ENCODE results near the gene C22orf39.

Gene C22orf39

DNA sequence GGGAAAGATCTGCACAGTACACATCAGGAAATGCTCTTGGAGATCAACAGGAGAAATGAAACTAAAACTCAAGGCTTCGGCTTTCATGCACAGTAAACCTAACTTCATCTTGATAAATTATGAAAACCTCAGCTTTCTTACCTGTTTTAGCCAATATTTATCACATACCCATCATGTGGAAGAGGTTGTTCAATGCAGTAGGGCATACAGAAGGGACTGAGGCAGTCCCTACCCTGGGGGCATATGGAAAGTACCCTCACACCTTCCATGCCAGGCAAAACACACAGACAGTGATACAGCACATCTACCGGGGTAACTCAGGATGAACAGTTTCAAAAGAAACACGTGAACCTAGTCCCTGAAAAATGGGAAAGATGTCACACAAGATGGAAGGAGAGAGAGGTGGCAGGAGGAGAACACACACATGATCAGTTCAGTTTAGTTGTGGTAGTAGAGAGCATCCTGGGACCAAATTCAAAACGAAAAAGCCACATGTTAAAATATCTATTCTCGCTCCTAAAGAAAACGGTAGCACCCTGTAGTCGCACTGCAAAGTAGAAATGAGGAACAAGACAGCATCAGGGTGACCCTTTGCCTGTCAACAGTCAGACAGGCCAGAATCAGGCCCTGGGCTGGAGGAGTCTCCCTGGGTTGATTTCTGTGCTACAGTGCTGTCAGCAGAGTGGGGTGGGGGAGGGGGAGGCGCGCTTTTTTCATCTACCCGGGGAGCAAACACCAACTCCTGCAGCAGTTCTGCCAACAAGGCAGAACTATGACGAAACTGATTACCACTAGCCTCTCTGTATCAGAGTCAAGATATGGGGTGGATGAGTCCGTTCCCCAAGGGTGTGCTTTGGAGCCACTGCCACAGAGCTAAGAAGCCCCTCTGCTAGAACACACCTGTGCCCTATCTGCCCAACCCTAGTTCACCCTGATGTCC lies 17.3 kb downstream of the C22orf39 start:
- DNase-seq: peak in 3 of 5 experiments; percentile 27 to 89 (median 37)

DNA sequence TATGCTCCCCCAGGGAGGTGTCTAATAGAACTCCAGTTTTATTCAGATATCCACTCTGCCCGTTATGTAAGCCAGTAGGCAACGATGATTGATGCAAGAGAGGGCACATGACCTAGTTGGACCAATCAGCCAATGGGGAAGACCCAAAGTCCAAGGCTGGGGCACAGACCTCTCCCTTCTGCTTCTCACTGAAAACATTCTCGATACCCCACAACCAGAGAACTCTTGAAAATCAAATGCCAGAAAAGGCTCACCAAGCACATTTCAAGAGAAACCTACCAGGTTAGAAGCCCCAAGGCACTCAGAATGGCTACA lies 23.4 kb downstream of the C22orf39 start:
- DNase-seq: no peak

DNA sequence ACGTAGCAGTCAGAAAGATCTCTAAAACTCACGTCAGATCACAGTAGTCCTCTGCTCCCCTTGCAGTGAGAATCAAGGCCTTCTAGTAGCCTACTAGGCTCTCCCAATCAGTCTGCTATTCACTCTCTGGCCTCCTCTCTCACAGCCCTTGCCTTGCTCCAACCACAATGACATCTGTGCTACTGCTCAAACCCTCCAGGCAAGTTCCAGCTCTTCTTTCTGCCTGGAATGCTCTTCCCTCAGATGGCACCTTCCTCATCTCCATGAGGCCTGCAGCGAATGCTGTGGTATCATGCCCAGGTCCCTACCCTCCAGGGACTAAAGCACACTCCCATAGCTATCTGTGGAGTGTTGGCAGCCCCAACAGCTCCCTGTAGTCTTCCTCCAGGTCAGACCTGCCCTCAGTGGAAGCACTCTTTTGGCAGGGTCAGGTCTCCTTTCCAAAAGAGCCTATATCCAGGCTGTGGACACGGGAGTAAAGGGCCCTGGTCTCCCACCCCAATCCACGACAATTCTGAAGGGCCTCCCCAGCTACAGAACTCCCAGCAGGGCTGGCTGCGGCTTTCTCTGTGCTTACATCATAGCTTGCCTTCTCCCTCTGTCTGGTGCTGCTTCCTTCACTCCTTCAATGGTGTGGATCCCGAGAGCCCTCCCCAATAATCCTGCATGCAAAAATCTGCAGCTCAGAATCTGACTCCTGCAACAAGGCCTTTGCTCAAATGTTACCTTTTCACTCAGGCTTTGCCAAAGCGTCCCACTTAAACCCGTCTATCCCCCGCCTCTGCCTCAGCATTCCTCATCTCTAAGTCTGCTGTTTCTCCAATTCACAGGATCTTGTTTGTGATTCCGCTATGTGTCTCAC lies 24.8 kb downstream of the C22orf39 start:
- peak in 1 of 5 experiments; percentile 36 for DNase-seq

GRCh38 chr22:19420321-19420720 lies 27.2 kb downstream of the C22orf39 start:
- DNase-seq: no peak

DNA sequence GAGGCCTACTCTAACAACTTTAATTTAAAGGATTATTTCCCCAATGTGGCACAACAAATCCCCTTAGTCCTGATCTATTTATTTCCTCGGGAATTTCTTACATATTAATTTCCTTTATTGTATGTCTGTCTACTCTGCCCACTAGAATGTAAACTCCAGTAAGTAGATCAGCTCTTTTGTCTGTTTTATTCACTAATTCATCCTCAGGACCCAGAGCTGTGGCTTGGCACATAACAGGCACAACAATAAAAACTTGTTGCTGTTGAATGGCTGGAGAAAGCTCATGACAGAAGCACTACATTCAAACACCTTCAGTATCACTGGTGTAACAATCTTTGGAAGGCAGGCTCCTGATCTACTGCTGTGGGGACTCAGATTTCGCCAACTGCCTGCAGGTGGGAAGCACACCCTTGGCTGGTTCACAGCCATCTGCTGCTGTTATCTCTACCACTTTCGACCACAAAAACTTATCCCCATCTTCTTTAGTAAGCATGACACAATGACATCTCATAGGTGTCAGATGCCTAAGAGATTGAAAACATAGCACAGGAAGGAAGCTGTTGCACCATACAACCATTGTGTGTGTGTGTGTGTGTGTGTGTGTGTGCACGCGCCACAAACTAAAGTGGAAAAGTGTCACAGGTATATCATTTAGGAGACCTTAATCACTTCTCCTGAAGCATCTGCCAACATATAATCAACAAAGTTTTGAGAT lies 27.9 kb downstream of the C22orf39 start:
- peak in 4 of 5 experiments; percentile 9 to 98 (median 55) for DNase-seq

GRCh38 chr22:19419086-19419463 lies 28.4 kb downstream of the C22orf39 start:
- peak in 1 of 5 experiments; percentile 13 for DNase-seq

DNA sequence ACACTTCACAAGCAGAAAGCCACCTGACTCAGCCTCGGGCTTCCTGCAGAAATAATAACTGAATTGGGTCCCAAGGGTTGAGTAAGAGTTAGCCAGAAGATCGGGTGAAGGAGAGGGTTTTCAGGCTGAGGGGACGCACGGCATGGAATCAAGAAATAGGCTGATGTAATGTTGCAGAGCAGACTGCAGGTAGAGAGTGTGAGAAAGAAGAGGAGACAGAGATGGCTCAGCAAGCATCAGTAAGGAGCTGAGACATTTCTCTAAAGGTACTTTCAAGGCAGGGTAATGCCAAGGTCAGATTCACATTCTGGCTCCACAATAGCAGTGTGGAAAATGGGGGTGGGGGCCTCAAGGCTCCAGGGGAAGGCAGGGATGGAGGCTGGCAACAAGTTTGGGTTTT lies 34.6 kb downstream of the C22orf39 start:
- DNase-seq: no peak

DNA sequence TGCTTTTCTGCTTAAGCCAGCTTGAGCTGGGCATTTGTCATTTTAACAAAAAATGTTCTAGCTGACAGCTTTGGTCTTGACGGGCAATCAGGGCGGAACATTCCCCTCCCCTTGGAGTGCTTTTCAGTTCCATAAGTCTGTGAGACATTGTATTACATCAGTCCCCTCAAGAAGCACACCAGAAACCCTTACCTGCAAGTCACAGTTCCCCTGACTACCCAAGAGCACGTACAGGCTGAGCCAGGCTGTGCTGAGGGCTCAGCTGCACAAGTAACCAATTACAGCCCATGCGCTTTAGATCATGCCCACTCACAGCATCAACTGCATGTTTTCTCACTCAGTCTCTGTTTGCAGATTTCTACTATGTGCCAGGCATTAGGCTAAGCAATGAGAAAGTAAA lies 35.0 kb downstream of the C22orf39 start:
- no peak for DNase-seq

GRCh38 chr22:19411690-19412045 lies 35.8 kb downstream of the C22orf39 start:
- no peak for DNase-seq

GRCh38 chr22:19410941-19411689 lies 36.4 kb downstream of the C22orf39 start:
- no peak for DNase-seq

DNA sequence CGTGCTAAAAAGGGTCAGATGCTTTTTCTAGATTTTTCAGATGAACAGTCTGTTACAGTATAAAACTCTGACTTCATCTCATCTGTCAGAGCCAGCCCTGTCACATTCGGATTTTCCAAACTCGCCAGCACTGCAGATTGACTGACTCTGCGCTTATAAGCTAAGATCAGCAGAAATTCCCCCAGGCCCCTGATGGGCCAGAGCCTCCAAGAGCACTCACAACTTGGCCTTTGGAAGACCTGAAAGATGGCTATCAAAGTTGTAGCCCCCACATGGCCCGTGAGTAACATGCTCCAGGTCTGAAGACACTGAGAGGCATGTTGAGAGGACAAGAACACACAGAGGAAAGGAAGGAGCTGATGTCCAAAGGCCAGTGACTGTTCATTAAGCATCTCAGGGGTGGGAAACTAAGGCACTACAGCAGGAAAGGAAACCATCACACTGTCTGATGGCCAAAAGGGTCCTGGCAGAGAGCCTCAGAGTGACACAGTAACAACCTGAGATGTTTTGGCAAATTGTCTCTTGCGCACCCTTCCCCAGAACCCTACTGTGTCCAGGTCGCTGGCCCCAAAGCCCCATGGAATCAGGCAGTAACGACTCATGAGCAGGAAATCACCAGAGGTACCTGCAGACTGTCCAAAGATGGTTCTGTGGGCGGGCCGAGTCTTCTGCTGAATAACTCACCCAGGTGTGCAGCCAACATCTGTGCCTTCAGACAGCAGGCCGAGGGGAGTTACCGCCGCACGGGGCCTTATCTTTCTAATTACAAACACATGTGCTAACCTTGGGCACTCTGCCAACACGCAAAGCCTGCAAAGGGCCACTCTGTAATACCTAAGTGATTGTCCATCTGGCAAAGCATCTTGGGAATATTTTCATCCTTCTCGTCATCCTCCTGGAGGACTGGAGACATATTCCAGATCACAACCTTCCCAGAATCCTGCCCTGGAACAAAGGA lies 39.6 kb downstream of the C22orf39 start:
- no peak for DNase-seq

DNA sequence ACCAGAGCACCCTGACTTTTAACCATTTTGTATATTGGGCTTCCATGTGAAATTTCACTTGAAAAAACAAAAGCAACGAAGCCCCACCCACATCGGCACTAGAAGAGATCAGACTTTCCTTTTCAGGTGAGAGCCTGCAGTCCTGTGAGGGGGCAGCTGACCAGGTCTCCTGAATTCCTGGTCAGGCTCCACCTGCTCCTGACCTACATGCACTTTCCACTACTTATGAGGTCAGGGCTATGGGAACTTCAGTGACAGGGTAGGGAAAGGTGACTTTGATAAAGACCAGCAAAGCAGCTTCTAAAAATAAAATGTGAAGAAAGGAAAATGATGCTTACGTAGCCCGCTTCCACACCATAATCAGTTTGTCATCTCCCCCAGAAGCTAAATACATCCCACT lies 40.7 kb downstream of the C22orf39 start:
- DNase-seq: no peak

DNA sequence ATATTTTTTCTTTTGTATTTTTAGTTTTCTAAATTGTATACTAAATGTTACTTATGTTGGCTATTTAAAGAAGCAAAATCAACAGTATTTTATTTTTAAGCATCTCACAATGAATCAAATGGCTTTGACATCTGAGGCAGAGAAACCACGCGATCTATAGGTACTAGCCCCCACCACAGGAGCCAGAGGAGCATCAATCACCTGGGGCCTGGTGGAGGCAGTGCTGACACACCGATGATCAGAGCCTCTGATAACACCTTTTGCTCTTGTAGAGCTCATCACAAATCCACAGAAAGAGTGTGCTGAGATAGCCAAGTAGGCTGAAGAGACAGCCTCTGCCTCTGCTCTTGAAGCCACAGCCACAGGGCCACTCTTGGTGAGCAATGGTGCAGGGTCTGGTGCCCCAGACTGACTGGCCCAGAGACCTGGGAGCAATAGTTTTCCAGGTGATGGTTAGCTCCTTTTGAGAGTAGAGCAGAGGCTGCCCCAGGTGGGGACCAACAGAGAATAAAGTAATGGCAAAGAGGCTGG lies 41.2 kb downstream of the C22orf39 start:
- DNase-seq: peak in 1 of 5 experiments; percentile 74

- DNase-seq: no peak
Observed at GRCh38 chr22:19405652-19406051, 41.9 kb downstream of the C22orf39 start.

DNA sequence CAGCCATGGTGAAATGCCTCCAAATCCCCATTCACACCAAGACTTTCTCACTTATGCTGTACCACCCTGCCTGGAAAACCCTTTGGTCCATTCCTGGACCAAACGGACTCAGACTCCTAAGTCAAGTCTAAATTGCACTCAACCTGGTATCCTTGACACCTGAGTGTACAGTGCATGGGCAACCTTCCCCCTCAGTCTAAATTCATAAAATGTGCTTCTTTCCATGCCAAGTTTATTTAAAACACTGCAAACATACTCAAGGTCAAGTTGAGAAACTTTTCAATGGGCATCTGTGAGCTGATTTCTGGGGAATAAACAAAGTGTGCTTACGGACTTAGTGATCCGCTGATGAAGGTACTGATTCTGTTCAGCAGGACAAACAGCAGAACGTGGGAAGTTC lies 42.4 kb downstream of the C22orf39 start:
- DNase-seq: no peak

DNA sequence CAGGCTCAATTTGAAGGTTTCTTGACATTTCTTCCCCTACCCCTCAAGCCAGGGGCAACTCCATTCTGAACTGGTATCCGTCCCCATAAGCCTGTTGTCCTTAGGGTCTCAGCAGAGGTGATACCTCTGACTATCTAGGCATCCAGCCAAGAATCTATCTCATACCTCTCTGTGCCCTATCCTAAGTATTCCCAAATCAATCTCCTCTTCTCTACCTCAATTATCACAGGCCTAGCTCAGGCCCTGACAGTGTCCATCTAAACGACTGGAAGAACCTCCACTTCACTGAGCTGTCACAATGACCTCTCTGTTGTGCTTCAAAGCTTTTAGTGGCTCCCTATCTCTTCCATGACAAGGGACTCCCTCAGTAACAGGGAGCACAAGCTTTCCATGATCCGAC lies 42.8 kb downstream of the C22orf39 start:
- no peak for DNase-seq

DNA sequence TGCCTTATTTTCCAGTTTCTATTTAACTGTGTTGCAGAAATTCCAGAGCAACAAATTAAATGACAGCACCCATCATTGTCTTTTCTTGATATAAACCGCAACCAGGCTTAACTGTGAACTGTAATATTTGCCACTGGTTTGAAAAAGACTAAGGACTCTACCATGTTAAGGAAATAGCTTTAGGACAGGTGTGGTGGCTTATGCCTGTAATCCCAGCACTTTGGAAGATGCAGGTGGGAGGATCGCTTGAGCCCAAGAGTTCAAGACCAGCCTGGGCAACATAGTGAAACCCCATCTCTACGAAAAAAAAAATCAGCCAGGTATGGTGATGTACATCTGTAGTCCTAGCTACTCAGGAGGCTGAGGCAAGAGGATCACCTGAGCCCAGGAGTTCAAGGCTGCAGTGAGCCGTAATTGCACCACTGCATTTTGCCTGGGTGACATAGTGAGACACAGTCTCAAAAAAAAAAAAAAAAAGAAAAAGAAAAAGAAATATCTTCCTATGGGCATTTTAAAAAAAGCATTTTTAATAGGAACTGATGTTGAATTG lies 44.8 kb downstream of the C22orf39 start:
- DNase-seq: no peak

DNA sequence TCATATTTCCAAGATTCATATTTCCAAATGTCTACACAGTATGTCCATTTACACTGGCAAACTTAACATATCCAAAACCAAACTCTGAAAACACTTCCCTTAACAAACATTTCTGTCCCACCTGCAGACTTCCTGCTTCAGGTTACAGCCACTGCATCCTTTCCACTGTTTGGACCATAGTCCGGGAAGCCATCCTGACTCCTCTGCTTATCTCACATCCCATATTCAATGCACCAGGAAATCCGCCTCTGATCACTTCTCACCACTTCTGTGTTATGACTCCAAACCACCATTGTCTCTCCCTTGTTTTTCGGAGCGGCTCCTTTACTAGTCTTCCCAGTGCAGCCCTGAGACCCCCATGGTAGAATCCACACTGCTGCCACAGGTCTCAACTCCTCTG lies 46.0 kb downstream of the C22orf39 start:
- no peak for DNase-seq

DNA sequence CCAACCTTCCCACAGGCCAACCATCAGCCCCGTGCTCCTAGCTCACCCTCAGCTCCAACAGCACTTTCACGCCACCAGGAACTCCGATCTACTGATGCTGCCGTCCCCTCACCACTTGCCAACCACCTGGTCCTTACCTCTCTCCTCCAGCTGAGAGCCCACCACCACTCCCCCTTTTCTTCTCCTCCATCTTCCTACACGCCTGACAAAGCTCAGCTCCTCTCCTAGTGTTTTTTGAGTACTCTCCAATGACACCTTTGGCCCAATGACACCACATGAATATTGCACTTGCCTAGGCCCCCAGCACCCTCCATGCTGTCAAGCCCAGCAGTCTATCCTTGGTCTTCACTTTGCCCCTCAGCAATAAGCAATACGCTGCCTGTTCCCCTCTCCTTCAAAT lies 46.6 kb downstream of the C22orf39 start:
- no peak for DNase-seq

- no peak for DNase-seq
Observed at GRCh38 chr22:19398652-19399051, 48.9 kb downstream of the C22orf39 start.

DNA sequence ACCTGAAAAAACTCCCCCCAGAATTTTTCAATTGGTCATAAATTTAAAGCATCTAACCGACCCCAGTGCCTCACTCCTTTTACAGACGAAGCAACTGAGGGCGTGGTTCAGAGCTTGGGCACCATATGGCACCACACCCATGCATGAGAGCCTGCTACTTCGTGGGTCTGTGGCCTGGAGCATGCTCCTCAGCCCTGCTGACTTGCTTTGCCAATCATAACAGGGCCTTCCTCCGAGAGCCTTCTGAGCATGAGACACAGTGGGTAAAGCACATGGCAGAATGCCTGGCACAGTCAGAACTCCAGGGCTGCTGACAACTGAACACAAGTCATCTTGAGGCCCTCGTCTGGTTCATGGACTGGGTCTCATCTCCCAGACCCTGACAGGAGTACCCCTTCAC lies 49.3 kb downstream of the C22orf39 start:
- peak in 1 of 5 experiments; percentile 20 for DNase-seq

Measured in T-helper 2 cell (primary cell).